Astrocyte (in vitro differentiated cells and primary cell): Measurements from ENCODE around the gene PROSER3. TPM values are rescaled to one million over a fixed set of nuclear protein-coding genes. Genes with fewer than 3 reads are reported as not detected.

Experiments used
- DNase-seq: peaks from one replicate; pipeline ENCODE4 v3.0.0-alpha.2; 2010; ENCODE audit warnings: low read depth
- FAIRE-seq: peaks from 2 replicates; lab custom pipeline; 2011; peaks lifted over from hg19 to GRCh38; lab: Jason Lieb, UNC
- H2AFZ ChIP-seq: 2 replicates; pipeline ENCODE4 v1.6.0; 2012; ENCODE audit warnings: low read depth, low read length, inconsistent platforms
- H3K27ac ChIP-seq: 2 replicates; pipeline ENCODE4 v1.5.1; 2011; ENCODE audit warnings: low read depth, low read length, inconsistent platforms
- H3K27me3 ChIP-seq: 2 replicates; pipeline ENCODE4 v1.6.0; 2011; ENCODE audit warnings: low read length, inconsistent platforms; ENCODE audit not compliant: insufficient read depth
- H3K36me3 ChIP-seq: 2 replicates; pipeline ENCODE4 v1.5.1; 2011; ENCODE audit warnings: low read length, inconsistent platforms; ENCODE audit not compliant: insufficient read depth
- H3K4me1 ChIP-seq: 2 replicates; pipeline ENCODE4 v1.5.1; 2011; ENCODE audit warnings: low read length, inconsistent platforms; ENCODE audit not compliant: insufficient read depth
- H3K4me2 ChIP-seq: 2 replicates; pipeline ENCODE4 v1.6.0; 2012; ENCODE audit warnings: low read length, inconsistent platforms
- H3K4me3 ChIP-seq: 2 replicates; pipeline ENCODE4 v1.5.1; 2011; ENCODE audit warnings: low read depth, mild to moderate bottlenecking, low read length, inconsistent platforms; ENCODE audit not compliant: insufficient read depth
- H3K79me2 ChIP-seq: 2 replicates; pipeline ENCODE4 v1.6.0; 2012; ENCODE audit warnings: mild to moderate bottlenecking, low read length, inconsistent platforms; ENCODE audit not compliant: insufficient read depth
- H3K9ac ChIP-seq: 2 replicates; pipeline ENCODE4 v1.6.0; 2012; ENCODE audit warnings: mild to moderate bottlenecking, low read length, inconsistent platforms
- H3K9me3 ChIP-seq: 2 replicates; pipeline ENCODE4 v1.5.1; 2012; ENCODE audit warnings: low read depth, mild to moderate bottlenecking, low read length, inconsistent platforms; ENCODE audit not compliant: insufficient read depth
- H4K20me1 ChIP-seq: 2 replicates; pipeline ENCODE4 v1.6.0; 2012; ENCODE audit warnings: low read length, inconsistent platforms; ENCODE audit not compliant: insufficient read depth
- H3K27ac Mint-ChIP-seq: one replicate; pipeline ENCODE4 v1.8.0; 2021; ENCODE audit warnings: mild to moderate bottlenecking, mixed read lengths; ENCODE audit not compliant: unreplicated experiment
- H3K27me3 Mint-ChIP-seq: one replicate; pipeline ENCODE4 v1.8.0; 2021; ENCODE audit warnings: low read depth, mixed read lengths; ENCODE audit not compliant: unreplicated experiment
- H3K36me3 Mint-ChIP-seq: one replicate; pipeline ENCODE4 v1.8.0; 2021; ENCODE audit warnings: low read depth, mixed read lengths; ENCODE audit not compliant: unreplicated experiment
- H3K4me1 Mint-ChIP-seq: one replicate; pipeline ENCODE4 v1.8.0; 2021; ENCODE audit warnings: low read depth, mixed read lengths; ENCODE audit not compliant: unreplicated experiment
- H3K4me3 Mint-ChIP-seq: one replicate; pipeline ENCODE4 v1.8.0; 2021; ENCODE audit warnings: mild to moderate bottlenecking, moderate library complexity, mixed read lengths; ENCODE audit not compliant: unreplicated experiment
- H3K9me3 Mint-ChIP-seq: one replicate; pipeline ENCODE4 v1.8.0; 2021; ENCODE audit warnings: mild to moderate bottlenecking, mixed read lengths; ENCODE audit not compliant: unreplicated experiment
- CTCF ChIP-seq: IDR thresholded peaks from 2 replicates; pipeline ENCODE4 v1.5.1; 2011; ENCODE audit warnings: low read depth, mild to moderate bottlenecking, inconsistent platforms, low read length, moderate library complexity; ENCODE audit not compliant: insufficient read depth
- EZH2 ChIP-seq: IDR thresholded peaks from 2 replicates; pipeline ENCODE4 v1.6.1; 2012; ENCODE audit warnings: mild to moderate bottlenecking, low read length, inconsistent platforms; ENCODE audit not compliant: insufficient read depth
- total RNA-seq: library from RNA; stranded (reverse); gene quantifications from 2 replicates; pipeline ENCODE4 v1.2.1, GENCODE V29; 2021

The PROSER3 gene
- total RNA-seq, 1 donor from 2014 or later: 35.6 TPM

GRCh38 chr19:35724560-35724959 is 33.4 kb upstream of the PROSER3 start:
- H3K4me3 ChIP-seq: no peak overlapping the region
- DNase-seq (no peak), FAIRE-seq (no peak)
- H4K20me1 ChIP-seq: peaks cover 72% of the 10 kb centered on the region
- H3K9ac ChIP-seq: no peak overlapping the region
- H3K27ac ChIP-seq: no peak overlapping the region
- H3K9me3 Mint-ChIP-seq: no peaks in the 10 kb centered on the region
- no peak overlapping the region for H3K27ac Mint-ChIP-seq
- peaks cover under 1% of the 10 kb centered on the region for H3K4me1 Mint-ChIP-seq
- no peak overlapping the region for H3K4me2 ChIP-seq
- H3K36me3 ChIP-seq: peaks cover 34% of the 10 kb centered on the region
- peaks cover 26% of the 10 kb centered on the region for H3K79me2 ChIP-seq
- H3K9me3 ChIP-seq: no peaks in the 10 kb centered on the region
- no peak for TF ChIP-seq EZH2
- no peak for TF ChIP-seq CTCF
- H3K27me3 ChIP-seq: no peaks in the 10 kb centered on the region
- no peak overlapping the region for H2AFZ ChIP-seq
- peaks cover 13% of the 10 kb centered on the region for H3K36me3 Mint-ChIP-seq
- no peaks in the 10 kb centered on the region for H3K27me3 Mint-ChIP-seq
- no peak overlapping the region for H3K4me3 Mint-ChIP-seq
- H3K4me1 ChIP-seq: no peaks in the 10 kb centered on the region

GRCh38 chr19:35725216-35725861 is 32.6 kb upstream of the PROSER3 start:
- Mint-ChIP-seq H3K9me3 (no peaks in the 10 kb centered on the region), H3K4me3 (no peak overlapping the region), H3K36me3 (peaks cover 14% of the 10 kb centered on the region), H3K4me1 (no peaks in the 10 kb centered on the region), H3K27me3 (no peaks in the 10 kb centered on the region), H3K27ac (no peak overlapping the region)
- Histone ChIP-seq H3K4me1 (no peaks in the 10 kb centered on the region), H3K79me2 (peaks cover 18% of the 10 kb centered on the region), H3K9ac (no peak overlapping the region), H2AFZ (no peak overlapping the region), H3K4me2 (no peak overlapping the region), H3K27me3 (no peaks in the 10 kb centered on the region), H3K36me3 (peaks cover 39% of the 10 kb centered on the region), H3K4me3 (no peak overlapping the region), H4K20me1 (peaks cover 64% of the 10 kb centered on the region), H3K27ac (no peak overlapping the region), H3K9me3 (no peaks in the 10 kb centered on the region)
- TF ChIP-seq CTCF: no peak
- TF ChIP-seq EZH2: no peak
- DNase-seq (no peak), FAIRE-seq (no peak)
